Measurements from ENCODE around the gene IFI27L2. TPM values are rescaled to one million over a fixed set of nuclear protein-coding genes. Genes with fewer than 3 reads are reported as not detected.

Gene IFI27L2
- total RNA-seq, 3 donors from 2014 or later, result 19.3 to 26.4 (median 23.6) TPM

DNA sequence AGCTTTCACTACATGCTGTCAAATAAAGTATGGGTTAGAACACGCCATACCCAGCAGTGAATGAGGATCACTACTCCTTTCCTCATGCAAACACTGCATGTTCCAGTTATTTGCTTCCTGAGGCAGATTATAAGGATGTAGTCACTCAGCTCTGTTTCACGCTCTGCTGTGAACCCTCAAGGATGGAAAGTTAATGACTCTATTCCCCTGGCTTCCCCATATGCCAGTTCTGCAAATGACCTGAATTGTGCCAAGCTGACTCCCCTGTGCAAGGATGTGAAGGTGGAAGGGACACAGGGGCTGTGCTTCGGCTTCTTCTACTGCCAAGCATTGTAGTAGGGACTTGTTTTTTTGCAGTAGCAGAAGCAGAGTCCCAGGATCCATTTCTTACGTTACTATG, 41.5 kb downstream of the IFI27L2 start:
- ATAC-seq (no peak), DNase-seq (no peak)
- Mint-ChIP-seq H3K4me1 (ENCODE audit: low read depth) (no peaks in the 10 kb centered on the region), H3K9me3 (no peaks in the 10 kb centered on the region), H3K27me3 (ENCODE audit: low read depth) (no peaks in the 10 kb centered on the region), H3K36me3 (ENCODE audit: insufficient read depth) (peaks cover 2% of the 10 kb centered on the region), H3K4me3 (no peak overlapping the region)

DNA sequence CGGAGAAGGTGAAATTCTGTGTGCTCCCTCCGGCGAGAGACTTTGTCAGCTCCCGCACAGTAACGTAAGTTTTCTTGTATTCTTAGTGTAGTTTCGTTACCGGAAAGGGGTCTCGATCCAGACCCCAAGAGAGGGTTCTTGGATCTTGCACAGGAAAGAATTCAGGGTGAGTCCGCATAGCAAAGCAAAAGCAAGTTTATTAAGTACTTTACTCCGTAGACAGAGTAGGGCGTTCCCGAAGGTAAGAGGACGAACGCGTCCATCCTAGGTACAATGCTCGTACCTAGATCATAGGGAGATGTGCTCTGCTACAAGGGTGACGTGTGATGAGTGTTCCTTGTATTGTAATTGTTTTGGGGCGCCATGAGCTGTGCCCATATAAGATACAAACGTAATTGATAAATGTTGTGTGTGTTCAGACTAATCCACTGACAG, 48.0 kb downstream of the IFI27L2 start:
- Mint-ChIP-seq H3K27me3 (ENCODE audit: low read depth) (no peaks in the 10 kb centered on the region), H3K9me3 (no peaks in the 10 kb centered on the region), H3K4me3 (peak overlapping the region; percentile 100), H3K4me1 (ENCODE audit: low read depth) (peaks cover 39% of the 10 kb centered on the region), H3K36me3 (ENCODE audit: insufficient read depth) (peaks cover 33% of the 10 kb centered on the region)
- DNase-seq (no peak), ATAC-seq (peak; percentile 19 to 35)

DNA sequence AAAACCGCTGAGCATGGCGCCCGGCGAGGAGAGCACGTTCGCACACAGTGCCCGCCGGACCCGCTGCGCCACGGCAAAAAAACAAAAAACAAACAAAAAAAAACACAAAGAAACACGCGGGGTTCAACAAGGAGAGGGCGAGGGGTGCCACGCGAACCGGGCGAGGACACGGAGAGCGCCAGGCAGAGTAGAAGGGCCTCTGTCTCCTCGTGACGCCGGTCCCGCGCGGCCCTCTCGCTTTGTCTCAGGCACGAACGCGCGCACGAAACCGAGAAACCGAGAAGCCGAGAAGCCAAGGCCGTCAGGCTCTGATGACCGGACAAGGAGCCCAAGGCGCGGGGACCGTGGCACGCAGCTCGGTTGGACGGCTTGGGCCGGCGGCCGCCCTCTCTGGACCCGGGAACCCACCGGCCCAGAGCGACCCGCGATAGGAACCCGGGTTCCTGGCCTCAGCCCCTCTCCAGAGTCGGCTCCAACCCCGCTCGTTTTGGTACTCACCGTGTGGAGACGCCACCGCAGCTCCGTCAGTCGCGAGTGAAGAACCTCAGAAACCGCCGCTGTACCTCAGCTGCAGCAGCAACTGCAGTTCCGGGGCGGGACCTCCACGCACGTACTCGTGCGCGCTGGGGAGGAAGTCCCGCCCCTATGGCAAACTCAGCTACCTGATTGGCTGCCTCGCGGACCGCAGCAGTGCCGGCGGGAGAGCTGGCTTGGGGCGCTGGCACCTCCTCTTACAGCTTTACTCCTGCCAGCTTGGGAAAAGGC, 48.6 kb downstream of the IFI27L2 start, which contains the start of the genes DDX24 and IFI27L1:
DDX24 (minus strand) TSS at position 582 of the 765 bp plus-strand sequence. CDS start 1,460 bp downstream, outside the sequence.
IFI27L1 (plus strand) TSS at position 690 of the 765 bp plus-strand sequence. CDS start 15,628 bp downstream, outside the sequence.
- Mint-ChIP-seq H3K36me3 (ENCODE audit: insufficient read depth) (peaks cover 31% of the 10 kb centered on the region), H3K4me1 (ENCODE audit: low read depth) (peaks cover 43% of the 10 kb centered on the region), H3K4me3 (peak within 1 kb of the TSS; percentile 100), H3K27me3 (ENCODE audit: low read depth) (no peaks in the 10 kb centered on the region), H3K9me3 (no peaks in the 10 kb centered on the region)
- DNase-seq (peak; percentile 95), ATAC-seq (peak; percentile 98)

DNA sequence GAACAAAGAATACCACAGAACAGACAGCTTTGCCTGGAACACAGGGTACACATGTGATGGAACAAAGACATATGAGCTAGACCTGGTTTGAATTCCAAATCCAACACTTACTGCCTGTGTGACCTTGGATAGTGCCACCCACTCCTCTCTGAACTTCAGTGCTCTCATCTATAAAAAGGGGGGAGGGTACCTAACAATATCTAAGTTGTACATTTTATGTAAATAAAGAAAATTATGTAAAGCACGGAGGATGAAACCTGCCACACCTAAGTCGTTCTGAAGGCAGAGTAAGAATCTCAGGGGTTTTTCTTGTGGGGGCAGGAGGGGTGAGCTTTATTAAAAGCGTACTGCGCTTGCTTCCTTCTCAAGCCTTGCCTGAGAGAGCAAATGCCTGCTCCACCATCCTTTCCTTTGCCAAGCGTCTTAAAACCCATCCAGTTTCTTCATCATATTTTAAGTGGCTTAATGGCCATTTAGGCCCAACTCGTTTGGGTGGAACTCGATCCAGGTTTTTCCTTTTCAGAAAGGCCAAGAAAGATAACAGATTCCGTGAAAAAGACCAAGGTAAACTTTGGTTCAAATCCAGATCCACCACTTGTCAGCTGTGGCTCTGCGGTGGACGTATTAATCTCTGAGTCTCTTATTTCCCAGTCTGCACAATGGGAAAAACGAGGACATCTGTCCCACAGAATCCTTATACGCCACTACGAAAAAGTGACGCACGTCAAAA, 49.3 kb downstream of the IFI27L2 start:
- H3K36me3 Mint-ChIP-seq (ENCODE audit: insufficient read depth), result peaks cover 38% of the 10 kb centered on the region
- no peak for DNase-seq
- H3K9me3 Mint-ChIP-seq, result peaks cover 7% of the 10 kb centered on the region
- H3K27me3 Mint-ChIP-seq (ENCODE audit: low read depth), result no peaks in the 10 kb centered on the region
- peak overlapping the region; percentile 100 for H3K4me3 Mint-ChIP-seq
- H3K4me1 Mint-ChIP-seq (ENCODE audit: low read depth), result peaks cover 50% of the 10 kb centered on the region
- ATAC-seq, result no peak

DNA sequence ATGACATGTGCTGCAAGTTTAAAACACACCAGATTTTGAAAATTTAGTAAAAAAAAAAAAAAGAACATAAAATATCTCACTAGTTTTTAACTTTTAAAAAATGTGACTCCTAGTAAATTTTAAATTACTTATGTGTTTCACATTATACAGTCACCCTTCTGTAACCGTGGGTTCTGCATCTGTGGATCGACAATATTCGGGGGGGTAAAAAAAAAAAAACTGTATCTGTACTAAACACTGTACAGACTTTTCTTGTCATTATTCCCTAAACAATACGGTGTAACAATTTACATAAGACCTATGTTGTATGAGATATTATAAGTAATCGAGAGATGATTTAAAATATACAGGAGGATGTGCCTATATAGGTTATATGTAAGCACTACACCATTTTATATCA, 51.6 kb downstream of the IFI27L2 start:
- DNase-seq (no peak), ATAC-seq (no peak)
- peaks cover 50% of the 10 kb centered on the region for H3K36me3 Mint-ChIP-seq (ENCODE audit: insufficient read depth)
- peak overlapping the region; percentile 100 for H3K4me3 Mint-ChIP-seq
- no peaks in the 10 kb centered on the region for H3K27me3 Mint-ChIP-seq (ENCODE audit: low read depth)
- peaks cover 56% of the 10 kb centered on the region for H3K4me1 Mint-ChIP-seq (ENCODE audit: low read depth)
- peaks cover 14% of the 10 kb centered on the region for H3K9me3 Mint-ChIP-seq

Other genes starting within 250 kb of the IFI27L2 start
- gene FAM181A, start 202.3 kb downstream of the IFI27L2 start, total RNA-seq, result not detected
- gene ASB2, start 153.0 kb downstream of the IFI27L2 start, total RNA-seq, result 1 to 10 TPM; 8.2 to 9.9 (median 9.8) TPM
- gene CCDC197, start 132.3 kb downstream of the IFI27L2 start, total RNA-seq, result under 1 TPM in 1 of 3 donors, not detected in 2; 0.35 TPM
- gene OTUB2, start 103.3 kb downstream of the IFI27L2 start, total RNA-seq, result under 1 TPM; 0.50 to 0.54 (median 0.53) TPM
- 100 to 1,000 TPM; 287 to 321 (median 319) TPM for gene DDX24, start 48.4 kb downstream of the IFI27L2 start, total RNA-seq
- 1 to 10 TPM; 8.9 to 9.5 (median 9.0) TPM for gene IFI27L1, start 48.3 kb downstream of the IFI27L2 start, total RNA-seq
- 1 to 10 TPM; 1.3 to 1.7 (median 1.3) TPM for gene IFI27, start 18.9 kb downstream of the IFI27L2 start, total RNA-seq
- 1 to 10 TPM; 2.0 to 4.2 (median 2.8) TPM for gene PPP4R4, start 44.7 kb upstream of the IFI27L2 start, total RNA-seq
- gene SERPINA10, start 163.7 kb upstream of the IFI27L2 start, total RNA-seq, result not detected
- gene SERPINA6, start 193.7 kb upstream of the IFI27L2 start, total RNA-seq, result not detected
- not detected for gene SERPINA2, start 237.1 kb upstream of the IFI27L2 start, total RNA-seq

Data from activated T-cell treated with anti-CD3 and anti-CD28 coated beads, Interleukin-2, amount 50 U/mL, for 4 hours (primary cell).